Measurements from ENCODE around the gene ZC3HAV1.

DNA sequence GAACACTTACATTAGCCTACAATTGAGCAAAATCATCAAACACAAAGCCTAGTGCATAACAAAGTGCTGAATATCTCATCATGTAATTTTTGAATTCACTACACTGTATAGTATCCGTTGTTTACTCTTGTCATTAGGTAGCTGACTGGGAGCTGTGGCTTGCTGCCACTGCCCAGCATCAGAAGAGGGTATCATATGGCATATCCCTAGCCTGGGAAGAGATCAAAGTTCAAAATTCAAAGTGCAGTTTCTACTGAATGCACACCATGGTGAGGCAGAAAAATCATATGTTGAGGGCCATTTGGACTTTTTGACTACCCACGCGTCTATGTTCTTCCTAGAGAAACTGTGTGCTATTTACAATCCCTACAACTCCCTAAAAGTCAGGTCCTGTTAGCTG lies 7.5 kb upstream of the ZC3HAV1 start:
- TF ChIP-seq CTCF (IDR thresholded peaks at IDR 0.05; ENCODE audit: low read length) (no peak), EZH2 (IDR thresholded peaks at IDR 0.05; ENCODE audit: borderline replicate concordance, low read length) (no peak)

All from OCI-LY1 (cell line).